Measurements from ENCODE around the gene PPIL1. TPM values are rescaled to one million over a fixed set of nuclear protein-coding genes. Genes with fewer than 3 reads are reported as not detected.

PPIL1 gene
- total RNA-seq, 1 experiment from 2014 or later, result 87.8 TPM

- no peak overlapping the region for H2BK120ac ChIP-seq (ENCODE audit: low read depth, low read length, poor library complexity, severe bottlenecking)
- no peaks in the 10 kb centered on the region for H3K23me2 ChIP-seq (ENCODE audit: insufficient read length, low read depth, low read length, poor library complexity, severe bottlenecking)
- no peak overlapping the region for H3T11ph ChIP-seq (ENCODE audit: low read length)
- no peaks in the 10 kb centered on the region for H3K79me1 ChIP-seq (ENCODE audit: insufficient read depth, low read depth, low read length, poor library complexity, severe bottlenecking)
- no peak overlapping the region for H3K4me2 ChIP-seq (ENCODE audit: insufficient read depth, insufficient read length, low read length)
- H2BK15ac ChIP-seq (ENCODE audit: low read depth, low read length), result no peak overlapping the region
- H2AFZ ChIP-seq (ENCODE audit: low read length), result no peak overlapping the region
- H3K9ac ChIP-seq (ENCODE audit: extremely low read depth, insufficient read length, low read length), result no peak overlapping the region
- Mint-ChIP-seq H3K27me3 (ENCODE audit: low read depth) (peaks cover 22% of the 10 kb centered on the region), H3K27ac (no peak overlapping the region; a peak in 1 of 7 replicates), H3K36me3 (ENCODE audit: insufficient read depth in 1 of 3, low read depth in 3 of 3) (no peaks in the 10 kb centered on the region; a peak in 1 of 7 replicates), H3K4me1 (peaks cover 27 to 39% of the 10 kb centered on the region in 2 experiments), H3K9me3 (no peaks in the 10 kb centered on the region), H3K4me3 (no peak overlapping the region)
- no peak for DNase-seq
- H2BK20ac ChIP-seq (ENCODE audit: low read depth, low read length, poor library complexity, severe bottlenecking), result no peak overlapping the region
- H3K27me3 ChIP-seq (ENCODE audit: insufficient read depth, low read length), result no peaks in the 10 kb centered on the region
- no peak overlapping the region for H3K56ac ChIP-seq (ENCODE audit: insufficient read length, low read depth, low read length)
- no peak overlapping the region for H2AK5ac ChIP-seq (ENCODE audit: insufficient read length, low read length)
- no peak overlapping the region for H2BK12ac ChIP-seq (ENCODE audit: insufficient read length, low read depth, low read length)
- H3K27ac ChIP-seq (ENCODE audit: insufficient read length, low read depth, low read length), result no peak overlapping the region
- no peaks in the 10 kb centered on the region for H4K20me1 ChIP-seq (ENCODE audit: control insufficient read depth, insufficient read depth, insufficient read length)
- H3K9me3 ChIP-seq (ENCODE audit: control insufficient read depth, low read depth, low read length), result no peaks in the 10 kb centered on the region
- H4K5ac ChIP-seq (ENCODE audit: insufficient read length, low read depth, low read length), result no peak overlapping the region
- H3K79me2 ChIP-seq (ENCODE audit: insufficient read depth, low read length), result no peaks in the 10 kb centered on the region
- WGBS (ENCODE audit: extremely low coverage, insufficient read length, low lambda C conversion rate), result no CpG with 5 or more reads among the region's 14 CpGs
- H2BK5ac ChIP-seq (ENCODE audit: insufficient read length, low read length), result no peak overlapping the region
- no peak overlapping the region for H4K91ac ChIP-seq (ENCODE audit: insufficient read length, low read depth, low read length)
- H4K8ac ChIP-seq (replicated peaks; ENCODE audit: insufficient read length, low read depth, low read length), result no peak overlapping the region
- H3K23ac ChIP-seq (ENCODE audit: insufficient read length, low read depth, low read length), result no peak overlapping the region
- H3K18ac ChIP-seq (ENCODE audit: insufficient read length, low read depth, low read length), result no peak overlapping the region
- no peak overlapping the region for H3K14ac ChIP-seq (ENCODE audit: insufficient read depth, low read length)
- H3K4me1 ChIP-seq (ENCODE audit: insufficient read depth, low read length), result peaks cover 3% of the 10 kb centered on the region; the same call in 1 of the 2 replicates
- no peak overlapping the region for H3K4ac ChIP-seq (ENCODE audit: low read depth, low read length)
- no peak for TF ChIP-seq CTCF (conservative IDR thresholded peaks at IDR 0.05)
Observed at GRCh38 chr6:36821581-36822335, 52.8 kb downstream of the PPIL1 start.

Measured in H9 (cell line).